Endothelial cell of umbilical vein (primary cell): Measurements from ENCODE around the gene RNF187. TPM values are rescaled to one million over a fixed set of nuclear protein-coding genes. Genes with fewer than 3 reads are reported as not detected.

Experiments
- BruUV-seq: library from RNA; stranded (reverse); fragments of 400-500 nt; replicated peaks from 2 replicates; lab custom pipeline; 2021; lab: Mats Ljungman, UMichigan
- CTCF ChIA-PET: fragments of 300-600, 350-600 bp; sonication (Branson Sonifier 250); formaldehyde crosslinking; loops from one replicate; lab custom pipeline; 2021; ENCODE audit warnings: antibody characterized with exemption, inconsistent platforms; lab: Charles Lee
- POLR2A ChIA-PET: fragments of 300-600, 350-600 bp; sonication (Branson Sonifier 250); formaldehyde crosslinking; loops from one replicate; lab custom pipeline; 2021; ENCODE audit warnings: antibody characterized with exemption, inconsistent platforms; lab: Charles Lee
- DNase-seq: peaks from one replicate; pipeline ENCODE4 v3.0.0-alpha.2; 2011; ENCODE audit warnings: low read depth, low spot score
- FAIRE-seq: peaks from 2 replicates; lab custom pipeline; 2011; peaks lifted over from hg19 to GRCh38; lab: Jason Lieb, UNC
- H2AFZ ChIP-seq: 2 replicates; pipeline ENCODE4 v1.6.0; 2012; ENCODE audit warnings: low read depth, low read length, control low read depth, inconsistent platforms
- H3K27ac ChIP-seq: 2 replicates; pipeline ENCODE4 v1.5.1; 2011; ENCODE audit warnings: low read depth, mild to moderate bottlenecking, control low read depth, low read length, moderate library complexity; ENCODE audit not compliant: insufficient read depth
- H3K27me3 ChIP-seq, 2 experiments: 2 replicates each; pipeline versions ENCODE4 v1.6.0 to v1.6.1; 2011; ENCODE audit warnings: low read length in 2 of 2, mixed read lengths in 1 of 2; ENCODE audit not compliant: control insufficient read depth in 2 of 2, insufficient read depth in 2 of 2
- H3K36me3 ChIP-seq, 2 experiments: 2 replicates in 1 of 2; 3 replicates in 1 of 2; pipeline ENCODE4 v1.5.1; 2011; ENCODE audit warnings: low read length in 2 of 2, mild to moderate bottlenecking in 1 of 2, moderate library complexity in 1 of 2; ENCODE audit not compliant: control insufficient read depth in 2 of 2, insufficient read depth in 2 of 2; ENCODE audit errors: extremely low read depth in 1 of 2
- H3K4me1 ChIP-seq: 3 replicates; pipeline ENCODE4 v1.5.1; 2011; ENCODE audit warnings: mild to moderate bottlenecking, low read length; ENCODE audit not compliant: control insufficient read depth, insufficient read depth; ENCODE audit errors: extremely low read depth
- H3K4me2 ChIP-seq: 2 replicates; pipeline ENCODE4 v1.6.1; 2011; ENCODE audit warnings: low read length, control low read depth, mixed read lengths; ENCODE audit not compliant: insufficient read depth
- H3K4me3 ChIP-seq, 3 experiments: fragments of 200-600 bp in 1 of 3; sonication (generic), shearing (Covaris generic) in 1 of 3; replicated peaks in 1 of 3; 2 replicates each; pipeline ENCODE4 v1.5.1; 2011 to 2016; ENCODE audit warnings: control low read depth in 3 of 3, low read length in 3 of 3, mild to moderate bottlenecking in 2 of 3, inconsistent platforms in 1 of 3, low read depth in 1 of 3, moderate library complexity in 1 of 3; ENCODE audit not compliant: insufficient read depth in 1 of 3
- H3K79me2 ChIP-seq: 2 replicates; pipeline ENCODE4 v1.6.0; 2012; ENCODE audit warnings: low read length, inconsistent platforms; ENCODE audit not compliant: control insufficient read depth, insufficient read depth
- H3K9ac ChIP-seq: replicated peaks from 2 replicates; pipeline ENCODE3; 2011; ENCODE audit warnings: low read length, control low read depth; ENCODE audit not compliant: insufficient read depth; ENCODE audit errors: extremely low read depth
- H3K9me1 ChIP-seq: replicated peaks from 3 replicates; pipeline ENCODE4 v1.6.0; 2011; ENCODE audit warnings: mild to moderate bottlenecking, low read length; ENCODE audit not compliant: control insufficient read depth, insufficient read depth; ENCODE audit errors: extremely low read depth
- H3K9me3 ChIP-seq: replicated peaks from 2 replicates; pipeline ENCODE4 v1.5.1; 2012; ENCODE audit warnings: low read length, inconsistent platforms; ENCODE audit not compliant: control insufficient read depth, insufficient read depth
- H4K20me1 ChIP-seq: replicated peaks from 2 replicates; pipeline ENCODE3; 2011; ENCODE audit warnings: mild to moderate bottlenecking, low read length; ENCODE audit not compliant: control insufficient read depth, insufficient read depth; ENCODE audit errors: extremely low read depth
- EZH2 ChIP-seq: IDR thresholded peaks from 2 replicates; pipeline ENCODE4 v1.6.1; 2012; ENCODE audit warnings: borderline replicate concordance, low read depth, mild to moderate bottlenecking, moderate library complexity, low read length, inconsistent platforms; ENCODE audit not compliant: severe bottlenecking
- FOS ChIP-seq: IDR thresholded peaks from 2 replicates; pipeline ENCODE4 v1.6.1; 2011; ENCODE audit warnings: mild to moderate bottlenecking, low read length, moderate library complexity, borderline replicate concordance; ENCODE audit not compliant: insufficient read depth
- GATA2 ChIP-seq: IDR thresholded peaks from 2 replicates; pipeline ENCODE4 v1.7.0; 2011; ENCODE audit warnings: low read depth, mild to moderate bottlenecking, moderate library complexity, mixed read lengths, low read length; ENCODE audit not compliant: insufficient read length, insufficient read depth
- JUN ChIP-seq: IDR thresholded peaks from 2 replicates; pipeline ENCODE4 v1.6.1; 2011; ENCODE audit warnings: borderline replicate concordance, low read depth; ENCODE audit not compliant: insufficient read length, insufficient read depth
- MYC ChIP-seq: IDR thresholded peaks from one replicate; pipeline ENCODE4 v1.6.1; 2011; ENCODE audit warnings: mild to moderate bottlenecking, low read depth, low read length
- POLR2A ChIP-seq: IDR thresholded peaks from 2 replicates; pipeline ENCODE4 v1.6.1; 2012; ENCODE audit warnings: low read depth, mild to moderate bottlenecking, control low read depth, low read length
- POLR2AphosphoS5 ChIP-seq: IDR thresholded peaks from 2 replicates; pipeline ENCODE4 v1.6.1; 2012; ENCODE audit warnings: low read depth, mild to moderate bottlenecking, control low read depth, low read length, moderate library complexity; ENCODE audit not compliant: insufficient read depth
- dilution Hi-C: fragments of 300-500 bp; cut with MboI; formaldehyde crosslinking; loops from one replicate; pipeline ENCODE4 v1.15.0; 2019; ENCODE audit warnings: low sequenced_read_pairs; ENCODE audit not compliant: extremely low pct_ligation_motif_present
- intact Hi-C: fragments of 100-400 bp; cut with micrococcal nuclease; formaldehyde crosslinking; loops from one replicate; pipeline ENCODE4 v1.10.0; 2022
- polyA plus RNA-seq, 4 experiments: library from polyadenylated mRNA; depleted of rRNA in 3 of 4; stranded (reverse) in 3 of 4; unstranded in 1 of 4; fragments of >200 nt; gene quantifications; 2 replicates each; pipeline versions ENCODE4 v1.2.1 to v1.2.3, GENCODE V29; 2011 to 2012; ENCODE audit warnings: missing spikeins in 1 of 4
- total RNA-seq: library from RNA; stranded (reverse); gene quantifications from 2 replicates; pipeline ENCODE4 v1.2.3, GENCODE V29; 2021
- TF ChIP-seq, protein P1 (sequence below): IDR thresholded peaks from 2 replicates; pipeline ENCODE4 v1.6.1; 2011; ENCODE audit not compliant: insufficient read depth, insufficient read length
- TF ChIP-seq, protein P2 (sequence below), 2 donors: IDR thresholded peaks; 1 replicate in 1 of 2; 2 replicates in 1 of 2; pipeline ENCODE4 v1.5.1; 2011; ENCODE audit warnings: low read length in 2 of 2, mild to moderate bottlenecking in 2 of 2, moderate library complexity in 2 of 2, control low read depth in 1 of 2, inconsistent platforms in 1 of 2, low read depth in 1 of 2; ENCODE audit not compliant: insufficient read depth in 1 of 2; ENCODE audit errors: extremely low read depth in 1 of 2

RNF187 gene
- total and polyA plus RNA-seq, 2 donors (not counting 3 experiments of a cell fraction or from before 2014, with no cell fraction given), result 48.0 to 86.4 TPM

DNA sequence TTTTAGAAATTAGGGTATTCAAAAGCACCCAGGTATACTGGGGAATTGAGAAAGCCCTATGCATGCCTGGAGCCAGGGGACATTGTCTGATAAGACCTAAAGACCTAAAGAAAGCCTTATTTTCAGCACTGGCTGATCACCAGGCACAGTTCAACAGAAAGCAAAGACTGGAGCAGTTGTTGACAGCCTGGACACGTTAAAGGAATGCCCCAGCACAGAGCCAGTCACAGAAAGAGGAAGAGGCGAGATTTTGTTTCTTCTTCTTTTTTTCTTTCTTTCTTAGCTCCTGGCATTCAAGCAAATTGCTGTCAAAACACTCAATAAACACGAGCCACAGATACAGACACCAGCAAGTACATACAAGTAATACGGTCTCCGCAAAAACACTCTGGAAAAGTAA, 40.4 kb downstream of the RNF187 start:
- TF ChIP-seq, protein P1, sequence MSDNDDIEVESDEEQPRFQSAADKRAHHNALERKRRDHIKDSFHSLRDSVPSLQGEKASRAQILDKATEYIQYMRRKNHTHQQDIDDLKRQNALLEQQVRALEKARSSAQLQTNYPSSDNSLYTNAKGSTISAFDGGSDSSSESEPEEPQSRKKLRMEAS, result no peak
- TF ChIP-seq JUN (no peak), POLR2A (no peak), POLR2AphosphoS5 (no peak), FOS (no peak), GATA2 (no peak), MYC (no peak), EZH2 (no peak)
- TF ChIP-seq, protein P2, sequence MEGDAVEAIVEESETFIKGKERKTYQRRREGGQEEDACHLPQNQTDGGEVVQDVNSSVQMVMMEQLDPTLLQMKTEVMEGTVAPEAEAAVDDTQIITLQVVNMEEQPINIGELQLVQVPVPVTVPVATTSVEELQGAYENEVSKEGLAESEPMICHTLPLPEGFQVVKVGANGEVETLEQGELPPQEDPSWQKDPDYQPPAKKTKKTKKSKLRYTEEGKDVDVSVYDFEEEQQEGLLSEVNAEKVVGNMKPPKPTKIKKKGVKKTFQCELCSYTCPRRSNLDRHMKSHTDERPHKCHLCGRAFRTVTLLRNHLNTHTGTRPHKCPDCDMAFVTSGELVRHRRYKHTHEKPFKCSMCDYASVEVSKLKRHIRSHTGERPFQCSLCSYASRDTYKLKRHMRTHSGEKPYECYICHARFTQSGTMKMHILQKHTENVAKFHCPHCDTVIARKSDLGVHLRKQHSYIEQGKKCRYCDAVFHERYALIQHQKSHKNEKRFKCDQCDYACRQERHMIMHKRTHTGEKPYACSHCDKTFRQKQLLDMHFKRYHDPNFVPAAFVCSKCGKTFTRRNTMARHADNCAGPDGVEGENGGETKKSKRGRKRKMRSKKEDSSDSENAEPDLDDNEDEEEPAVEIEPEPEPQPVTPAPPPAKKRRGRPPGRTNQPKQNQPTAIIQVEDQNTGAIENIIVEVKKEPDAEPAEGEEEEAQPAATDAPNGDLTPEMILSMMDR (IDR thresholded peaks at IDR 0.05; ENCODE audit: extremely low read depth in 1 of 2, insufficient read depth in 1 of 2, low read depth in 1 of 2, low read length in 2 of 2), result no peak
- H3K4me2 ChIP-seq, result no peak overlapping the region
- H3K9me3 ChIP-seq, result no peaks in the 10 kb centered on the region
- H3K36me3 ChIP-seq, result no peaks in the 10 kb centered on the region
- FAIRE-seq (no peak), DNase-seq (no peak)
- H3K27ac ChIP-seq, result no peak overlapping the region
- H4K20me1 ChIP-seq, result no peaks in the 10 kb centered on the region
- H3K9ac ChIP-seq, result no peak overlapping the region
- H3K4me1 ChIP-seq, result no peaks in the 10 kb centered on the region
- BruUV-seq, result no TSS peak
- no peaks in the 10 kb centered on the region for H3K9me1 ChIP-seq
- H2AFZ ChIP-seq, result no peak overlapping the region
- intact Hi-C loops, result no loop called here
- H3K27me3 ChIP-seq, result no peaks in the 10 kb centered on the region
- dilution Hi-C loops, result no loop called here
- H3K4me3 ChIP-seq, result no peak overlapping the region
- ChIA-PET POLR2A (no interaction called here), CTCF (no interaction called here)
- no peaks in the 10 kb centered on the region for H3K79me2 ChIP-seq
